Activated CD4-positive, CD25-positive, alpha-beta regulatory T cell treated with anti-CD3 and anti-CD28 coated beads, Interleukin-2, amount 50 U/mL, for 16 hours (primary cell): Measurements from ENCODE around the gene SNTB2.

Experiments
- DNase-seq: peaks from one replicate; pipeline ENCODE4 v3.0.0-alpha.2; 2020; ENCODE audit warnings: low read depth, low spot score

Gene SNTB2

DNA sequence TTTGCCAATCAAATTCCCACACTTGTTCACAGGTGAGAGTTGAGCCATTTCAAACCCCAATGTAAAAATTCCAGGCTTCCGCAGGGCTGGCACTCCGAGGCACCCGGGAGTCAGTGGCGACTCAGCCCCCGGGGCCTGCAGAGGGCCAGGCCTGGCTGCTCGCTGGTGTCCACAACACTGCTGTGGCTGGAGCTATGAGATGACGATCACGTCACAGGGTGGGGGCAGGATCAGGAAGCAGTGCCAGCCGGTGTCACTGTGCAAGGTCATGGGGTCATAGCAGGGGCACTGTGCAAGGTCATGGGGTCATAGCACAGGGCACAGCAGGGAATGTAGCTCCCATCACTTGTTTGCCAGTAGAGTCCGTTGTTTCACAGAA is 131.9 kb downstream of the SNTB2 start:
- DNase-seq: no peak

DNA sequence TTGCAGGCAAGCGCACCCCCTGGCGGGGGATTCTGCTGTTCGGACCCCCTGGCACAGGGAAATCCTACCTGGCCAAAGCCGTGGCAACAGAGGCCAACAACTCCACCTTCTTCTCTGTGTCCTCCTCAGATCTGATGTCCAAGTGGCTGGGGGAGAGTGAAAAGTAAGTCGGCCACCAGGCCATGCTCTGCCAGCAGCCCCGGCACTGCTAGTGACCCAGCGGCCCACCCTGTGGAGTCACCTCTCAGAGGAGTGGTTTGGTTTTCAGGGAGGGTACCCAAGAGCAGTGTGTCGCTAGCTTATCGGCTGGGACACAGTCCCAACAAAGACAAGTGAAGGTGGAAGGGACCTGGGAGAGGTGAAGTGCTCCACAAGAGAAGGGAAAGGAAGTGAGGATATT is 132.4 kb downstream of the SNTB2 start:
- DNase-seq: no peak

DNA sequence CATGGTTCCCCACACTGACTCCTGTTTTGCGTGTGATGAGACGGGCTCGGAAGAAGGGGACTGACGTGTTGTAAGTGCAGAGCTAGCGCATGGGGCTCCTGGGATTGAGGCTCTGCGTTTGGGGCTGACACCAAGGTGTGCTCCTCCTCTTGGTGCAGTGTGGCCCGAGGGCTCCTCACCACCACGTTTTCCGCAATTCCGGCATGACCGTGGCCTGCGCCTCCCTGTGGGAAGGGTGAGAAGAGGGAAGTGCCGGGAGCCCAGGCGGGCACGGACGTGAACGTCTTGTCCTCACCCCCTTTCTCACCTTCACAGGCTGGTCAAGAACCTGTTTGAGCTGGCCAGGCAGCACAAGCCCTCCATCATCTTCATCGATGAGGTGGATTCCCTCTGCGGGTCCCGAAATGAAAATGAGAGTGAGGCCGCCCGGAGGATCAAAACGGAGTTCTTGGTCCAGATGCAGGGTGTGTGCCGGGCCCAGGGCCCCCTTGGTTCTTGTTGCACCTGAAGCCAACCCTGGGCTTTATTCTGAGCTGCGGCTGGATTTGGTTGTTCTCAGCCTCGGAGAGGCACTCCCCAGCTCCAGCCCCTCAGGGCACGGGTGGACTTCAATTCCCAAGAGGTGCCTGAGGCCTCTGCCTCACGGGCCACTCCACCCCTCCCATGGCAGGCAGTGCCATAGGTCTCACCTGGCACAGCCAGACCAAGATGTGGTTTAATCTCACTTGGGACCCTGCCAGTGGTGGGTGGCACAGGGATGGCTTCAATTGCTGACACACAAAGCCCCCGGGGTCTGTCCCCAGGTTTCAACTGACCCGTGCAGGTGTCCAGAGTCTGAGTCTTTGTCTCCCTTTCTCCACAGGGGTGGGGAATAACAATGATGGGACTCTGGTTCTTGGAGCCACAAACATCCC is 133.1 kb downstream of the SNTB2 start:
- no peak for DNase-seq

DNA sequence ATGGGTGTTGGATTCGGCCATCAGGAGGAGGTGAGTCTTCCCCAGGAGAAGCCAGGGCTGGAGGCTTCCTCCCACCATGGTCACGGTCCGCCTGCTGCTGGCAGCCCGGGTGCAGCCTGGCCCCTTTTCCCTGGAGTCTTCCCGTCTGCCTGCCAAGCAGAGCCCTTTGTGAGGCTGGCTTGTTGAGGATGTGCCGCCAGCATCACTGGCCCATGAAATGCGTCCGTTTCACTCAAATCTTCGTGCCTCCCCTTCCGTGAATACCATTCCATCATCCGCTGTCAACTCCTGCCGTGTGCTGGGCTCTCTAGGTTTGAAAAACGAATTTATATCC is 133.7 kb downstream of the SNTB2 start:
- DNase-seq: no peak

DNA sequence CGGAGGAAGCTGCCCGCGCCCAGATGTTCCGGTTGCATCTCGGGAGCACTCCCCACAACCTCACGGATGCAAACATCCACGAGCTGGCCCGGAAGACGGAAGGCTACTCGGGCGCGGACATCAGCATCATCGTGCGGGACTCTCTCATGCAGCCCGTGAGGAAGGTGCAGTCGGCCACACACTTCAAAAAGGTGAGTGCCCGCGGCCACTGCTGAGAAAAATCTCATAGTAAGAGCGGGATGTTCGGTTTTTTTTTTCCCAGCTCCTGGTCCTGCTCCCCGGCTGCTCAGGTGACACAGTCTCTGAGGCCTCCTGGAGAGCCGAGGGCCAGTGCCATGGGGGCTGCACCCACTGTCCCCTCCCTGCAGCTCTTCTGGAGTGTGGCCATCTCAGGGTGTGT is 134.1 kb downstream of the SNTB2 start:
- no peak for DNase-seq

DNA sequence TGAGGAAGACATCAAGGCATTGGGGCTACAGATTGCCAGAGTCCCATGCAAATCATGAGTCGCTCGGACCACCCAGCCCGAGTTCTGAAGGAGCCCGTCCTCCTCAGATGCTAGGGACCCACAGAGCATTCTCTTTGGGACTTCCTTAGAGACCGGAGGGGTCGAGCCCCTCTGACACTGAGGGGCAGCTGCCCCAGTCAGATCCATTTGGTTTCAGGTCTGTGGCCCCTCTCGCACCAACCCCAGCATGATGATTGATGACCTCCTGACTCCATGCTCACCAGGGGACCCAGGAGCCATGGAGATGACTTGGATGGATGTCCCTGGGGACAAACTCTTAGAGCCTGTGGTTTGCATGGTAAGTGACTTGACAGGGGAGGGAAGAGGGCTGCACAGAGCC is 135.4 kb downstream of the SNTB2 start:
- no peak for DNase-seq

DNA sequence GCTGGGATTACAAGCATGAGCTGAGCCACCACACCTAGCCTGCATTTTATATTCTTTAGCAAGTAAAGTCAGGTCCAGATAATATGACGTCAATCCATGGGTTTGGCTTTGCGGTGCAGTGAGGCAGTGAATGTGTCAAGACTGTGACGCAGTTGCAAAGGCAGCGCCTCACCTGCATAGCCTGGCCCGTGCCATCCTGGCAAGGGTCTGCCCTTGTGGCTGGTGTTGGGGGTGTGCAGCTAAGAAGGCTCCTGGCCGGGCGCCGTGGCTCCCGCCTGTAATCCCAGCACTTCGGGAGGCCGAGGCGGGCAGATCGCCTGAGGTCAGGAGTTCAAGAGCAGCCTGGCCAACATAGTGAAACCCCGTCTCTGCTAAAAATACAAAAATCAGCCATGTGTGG is 136.5 kb downstream of the SNTB2 start:
- DNase-seq: no peak

DNA sequence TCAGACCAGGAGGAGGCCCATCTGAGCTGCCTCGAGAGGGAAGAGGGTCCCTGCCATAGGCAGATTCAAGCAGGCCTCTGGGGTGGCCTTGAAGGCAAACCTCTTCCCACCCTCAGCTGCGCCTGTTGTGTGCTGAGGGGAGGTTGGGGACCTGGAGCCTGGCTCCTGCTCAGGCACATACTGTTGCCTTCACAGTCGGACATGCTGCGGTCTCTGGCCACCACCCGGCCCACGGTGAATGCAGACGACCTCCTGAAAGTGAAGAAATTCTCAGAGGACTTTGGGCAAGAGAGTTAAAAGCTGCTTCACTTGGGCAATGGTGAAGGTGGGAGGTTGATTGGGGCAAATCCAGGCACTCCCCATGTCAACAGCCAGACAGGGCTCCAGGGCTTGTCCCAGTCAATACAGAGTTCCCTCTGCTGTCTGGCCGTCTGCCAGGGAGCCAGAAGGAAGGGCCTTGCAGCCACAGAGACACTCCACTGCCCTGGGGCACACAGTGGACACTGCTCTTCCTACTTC is 137.1 kb downstream of the SNTB2 start:
- DNase-seq: no peak

DNA sequence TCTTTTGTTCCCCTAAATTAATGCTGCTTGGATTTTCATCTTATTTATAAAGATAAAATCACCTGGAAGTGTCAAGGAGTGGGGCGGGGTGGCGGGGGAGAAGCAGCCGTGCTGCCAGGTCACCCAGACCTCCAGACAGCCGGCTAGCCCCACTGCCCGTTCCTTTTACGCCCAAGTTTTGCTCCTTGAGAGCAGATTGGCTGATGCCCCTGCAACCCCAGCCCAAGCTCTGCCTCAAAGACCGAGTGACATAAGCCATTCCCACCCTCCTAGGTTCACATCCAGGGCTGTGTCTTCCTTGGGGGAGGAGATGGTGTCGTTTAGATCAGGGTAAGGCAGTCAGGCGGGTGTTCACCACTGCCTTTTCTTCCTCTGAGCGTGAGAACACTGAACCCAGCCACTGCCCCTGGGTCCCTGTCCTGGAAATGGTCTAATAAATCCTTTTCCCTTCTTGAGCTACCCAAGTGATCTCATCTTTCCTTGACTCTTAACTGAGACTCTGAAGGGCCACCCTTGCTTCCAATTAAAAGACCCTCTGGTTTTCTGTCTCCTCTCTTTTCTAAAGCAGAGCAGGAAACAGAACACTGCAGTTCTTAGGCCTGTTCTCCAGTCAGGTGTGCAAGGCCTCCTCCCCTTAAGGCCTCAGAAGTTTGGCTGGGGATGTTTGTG is 137.8 kb downstream of the SNTB2 start:
- no peak for DNase-seq

DNA sequence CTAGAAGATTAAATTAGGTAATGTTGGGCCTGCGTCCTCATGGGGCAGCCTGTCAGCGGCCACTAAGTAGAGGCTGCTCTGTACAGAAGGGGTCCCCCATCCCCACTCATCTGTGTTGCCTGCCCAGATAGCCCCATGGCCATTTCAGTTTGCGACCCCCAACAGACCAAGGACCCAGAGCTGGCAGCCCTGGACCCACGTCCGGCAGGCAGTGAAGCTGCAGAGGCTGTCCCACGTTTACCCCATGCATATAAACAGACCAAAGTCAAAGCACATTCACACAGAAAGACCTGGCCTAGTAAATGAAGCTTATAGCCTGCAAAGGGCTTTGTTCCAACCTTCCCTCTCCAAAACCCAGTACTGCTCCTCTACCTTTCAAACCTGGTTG is 138.8 kb downstream of the SNTB2 start:
- no peak for DNase-seq

DNA sequence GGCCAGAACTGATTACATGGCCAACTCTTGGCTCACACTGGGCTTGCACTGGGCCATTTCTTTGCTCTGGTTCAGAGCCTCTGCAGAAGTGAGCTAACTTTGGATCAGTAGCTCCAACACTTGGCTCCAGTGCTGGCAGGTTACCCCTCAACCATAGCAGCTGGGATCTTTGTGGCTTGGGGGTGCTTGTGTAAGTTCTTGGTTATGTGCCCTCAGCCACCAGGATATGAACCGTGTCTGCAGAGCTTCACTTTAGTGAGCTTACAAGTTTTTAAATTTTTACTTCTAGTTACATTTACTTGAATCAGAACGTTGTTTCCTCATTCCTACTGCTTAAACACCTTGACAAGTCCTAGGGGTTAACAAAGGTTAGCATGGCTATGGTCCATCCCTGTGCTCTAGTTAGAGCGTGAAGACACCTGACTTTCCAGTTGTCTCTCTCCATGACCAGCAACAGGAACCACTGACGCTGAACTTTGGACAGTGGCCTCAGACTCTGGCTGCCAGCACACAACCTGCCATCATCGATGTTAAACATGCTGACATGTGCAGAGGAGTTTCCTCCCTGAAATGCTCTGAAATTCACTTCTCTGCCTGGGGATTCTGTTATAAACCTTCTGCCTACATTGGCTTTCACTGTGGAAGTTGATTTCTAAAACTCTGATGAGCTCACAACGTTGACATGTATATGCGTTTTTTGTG is 139.4 kb downstream of the SNTB2 start:
- no peak for DNase-seq

DNA sequence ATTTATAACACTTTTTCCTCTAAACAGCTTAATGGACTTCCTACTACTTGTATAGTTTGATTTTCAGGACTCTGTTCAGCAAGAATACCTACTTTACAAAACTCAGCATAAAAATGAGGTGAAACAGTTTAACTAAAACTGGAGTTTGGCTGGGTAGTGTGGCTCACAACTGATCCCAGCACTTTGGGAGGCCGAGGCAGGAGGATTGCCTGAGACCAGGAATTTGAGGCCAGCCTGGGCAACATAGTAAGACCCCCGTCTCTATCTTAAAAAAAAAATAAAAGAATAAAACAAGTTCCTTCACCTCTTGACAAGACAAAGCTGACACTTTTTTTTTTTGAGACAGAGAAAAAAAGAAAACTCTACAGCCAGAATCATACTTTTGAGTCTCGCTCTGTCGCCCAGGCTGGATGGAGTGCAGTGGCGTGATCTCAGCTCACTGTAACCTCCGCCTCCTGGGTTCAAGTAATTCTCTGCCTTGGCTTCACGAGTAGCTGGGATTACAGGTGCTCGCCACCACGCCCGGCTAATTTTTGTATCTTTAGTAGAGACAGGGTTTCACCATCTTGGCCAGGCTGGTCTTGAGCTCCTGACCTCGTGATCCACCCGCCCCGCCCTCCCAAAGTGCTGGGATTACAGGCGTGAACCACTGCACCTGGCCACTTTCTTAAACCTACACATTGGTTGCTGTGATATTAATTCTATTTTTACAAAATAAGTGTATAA is 140.8 kb downstream of the SNTB2 start:
- DNase-seq: no peak

DNA sequence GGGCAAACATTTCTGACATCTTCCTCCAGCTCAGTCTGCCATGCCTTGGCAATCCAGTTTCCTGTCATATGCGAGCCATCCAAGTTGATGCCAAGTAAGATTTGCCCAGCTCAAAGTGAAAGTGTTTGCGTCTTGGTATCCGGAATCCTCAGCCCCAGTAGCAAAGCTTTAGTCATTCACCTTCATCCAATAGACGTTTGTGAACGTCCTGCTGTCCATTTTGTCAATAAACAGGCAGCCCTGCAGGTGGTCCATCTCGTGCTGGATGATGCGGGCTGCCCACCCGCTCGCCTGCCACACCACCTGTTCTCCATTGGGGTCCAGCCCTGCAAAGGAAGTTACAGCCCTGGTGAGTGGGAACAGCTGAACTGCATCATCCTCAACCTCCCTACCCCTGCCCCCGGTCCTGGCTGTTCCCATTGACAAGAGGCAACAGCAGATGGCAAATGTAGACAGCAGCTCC is 141.9 kb downstream of the SNTB2 start:
- no peak for DNase-seq

DNA sequence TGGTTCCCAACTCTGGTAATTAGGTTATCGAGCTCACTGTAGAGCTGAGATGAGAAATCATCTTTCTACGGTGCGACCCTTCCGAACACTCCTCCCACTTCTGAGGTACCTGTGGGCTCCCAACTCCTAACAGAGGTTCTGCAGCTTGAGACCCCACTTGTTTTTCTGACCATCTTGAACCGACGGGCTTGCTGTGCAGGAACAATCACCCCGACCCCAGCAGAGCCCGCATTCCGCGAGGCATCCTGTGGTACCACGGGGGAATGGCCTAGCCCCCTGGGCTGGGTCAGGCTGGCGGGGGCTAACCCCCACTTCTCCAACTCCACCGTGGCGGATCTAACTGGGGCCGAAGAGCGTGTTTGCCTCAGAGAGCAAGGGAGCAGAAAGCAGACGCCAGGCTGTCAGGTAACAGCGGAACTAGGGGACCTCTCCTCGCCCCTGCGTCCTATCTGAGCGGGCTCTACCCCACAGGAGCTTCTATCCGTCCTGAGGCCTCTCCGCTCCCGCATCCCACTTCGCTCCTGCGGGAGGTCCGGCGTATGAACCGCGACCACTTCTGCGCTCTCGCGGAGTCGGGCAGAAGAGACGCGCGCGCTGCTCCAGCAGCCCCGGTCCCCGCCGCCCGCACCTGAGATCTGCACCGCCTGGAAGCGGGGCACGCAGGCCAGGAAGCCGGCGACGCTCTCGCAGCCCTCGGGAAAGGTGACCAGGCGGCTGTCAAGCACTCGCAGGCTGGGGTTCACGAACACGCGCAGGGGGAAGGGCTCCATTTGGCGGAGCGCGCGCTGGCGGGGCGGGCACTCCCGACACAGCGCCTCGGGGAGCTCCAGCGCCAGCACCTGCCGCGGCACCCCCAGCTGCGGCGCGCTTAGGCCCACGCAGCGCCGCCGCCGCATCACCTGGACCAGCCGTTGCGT is 142.7 kb downstream of the SNTB2 start:
- no peak for DNase-seq

DNA sequence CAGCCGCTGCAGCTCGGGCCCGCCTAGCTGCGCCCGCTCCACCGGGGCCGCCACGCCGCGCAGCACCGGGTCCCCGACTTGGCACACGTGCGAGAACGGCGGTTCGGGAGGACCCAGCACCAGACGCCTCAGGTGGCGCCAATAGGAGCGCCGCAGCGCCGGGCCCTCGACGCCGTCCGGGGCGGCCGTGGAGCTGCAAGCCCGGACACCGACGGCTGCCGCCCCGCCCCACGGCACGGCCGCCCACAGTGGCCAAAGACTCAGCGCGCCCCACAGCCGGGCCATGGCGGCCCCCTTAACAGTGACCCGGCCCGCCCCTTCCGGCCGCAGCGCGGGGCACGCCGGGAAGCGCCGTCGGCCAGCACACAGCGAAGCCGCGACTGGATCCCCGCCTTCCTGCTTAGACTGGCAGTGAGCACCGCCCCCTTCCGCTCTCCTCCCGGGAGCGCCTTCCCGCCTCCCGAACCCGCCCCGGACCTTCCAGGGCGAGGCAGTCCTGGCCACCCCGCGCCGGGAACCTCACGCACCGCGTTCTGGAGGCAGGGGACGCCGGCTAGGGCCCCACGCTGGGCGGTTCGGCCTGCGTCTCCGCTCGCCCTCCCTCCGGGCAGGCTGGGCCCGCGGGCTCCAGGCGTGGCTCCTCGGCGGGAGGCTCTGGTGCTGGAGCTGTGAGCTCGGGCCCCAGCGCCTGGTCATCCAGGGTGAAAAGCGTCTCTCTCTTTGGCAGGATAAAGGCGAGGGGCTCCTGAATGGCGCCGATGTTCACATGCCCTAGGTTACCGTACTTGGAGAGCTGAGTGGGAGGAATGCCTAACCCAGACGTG is 143.5 kb downstream of the SNTB2 start, which contains the start of gene PDF:
Gene PDF (minus strand): TSS at position 303 of the 824 bp plus-strand sequence. CDS start 18 bp downstream, at position 285.
- DNase-seq: peak; percentile 71

DNA sequence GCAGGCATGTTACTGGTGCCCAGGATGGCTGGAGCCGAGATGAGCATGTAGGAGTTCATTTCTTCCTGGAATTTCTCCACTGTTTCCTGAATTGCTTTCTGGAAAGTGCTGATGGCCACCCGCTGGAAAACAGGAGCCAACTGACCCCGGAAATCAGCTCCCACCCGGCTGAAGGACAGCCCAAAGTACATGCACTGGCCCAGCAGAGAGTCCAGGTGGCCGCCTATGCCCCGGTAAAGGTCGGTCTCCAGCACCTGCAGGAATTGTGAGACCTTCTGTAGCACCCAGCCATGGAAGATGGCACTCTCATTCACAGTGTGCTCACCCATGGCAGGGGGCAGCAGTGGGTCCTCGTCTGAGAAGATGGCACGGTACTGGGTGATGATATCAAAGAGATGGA is 147.7 kb downstream of the SNTB2 start:
- DNase-seq: no peak

DNA sequence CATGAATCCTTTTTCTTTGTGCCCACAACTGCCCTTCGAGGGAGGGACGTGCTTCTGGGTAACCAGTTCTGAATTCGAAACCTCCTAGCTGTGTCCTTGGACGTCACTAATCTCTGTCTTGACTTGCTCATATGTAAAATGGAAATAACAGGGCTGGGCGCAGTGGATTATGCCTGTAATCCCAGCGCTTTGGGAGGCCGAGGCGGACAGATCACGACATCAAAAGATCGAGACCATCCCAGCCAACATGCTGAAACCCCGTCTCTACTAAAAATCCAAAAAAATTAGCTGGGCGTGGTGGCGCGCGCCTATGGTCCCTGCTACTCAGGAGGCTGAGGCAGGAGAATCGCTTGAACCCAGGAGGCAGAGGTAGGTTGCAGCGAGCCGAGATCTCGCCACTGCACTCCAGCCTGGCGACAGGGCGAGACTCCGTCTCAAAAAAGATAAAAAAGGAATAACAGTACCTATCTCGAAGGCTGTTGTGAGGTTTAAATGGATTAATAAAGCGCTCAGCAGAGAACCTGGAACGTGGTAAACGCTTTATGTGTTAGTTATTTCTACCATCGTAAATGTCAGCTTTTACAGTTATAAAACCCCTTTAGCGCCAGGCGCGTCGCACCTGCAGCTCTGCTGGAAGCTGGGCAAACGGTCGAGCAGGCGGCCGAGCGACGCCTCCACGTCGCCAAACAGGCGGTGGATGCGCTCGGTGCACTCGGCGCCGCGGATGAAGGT is 151.8 kb downstream of the SNTB2 start:
- no peak for DNase-seq

DNA sequence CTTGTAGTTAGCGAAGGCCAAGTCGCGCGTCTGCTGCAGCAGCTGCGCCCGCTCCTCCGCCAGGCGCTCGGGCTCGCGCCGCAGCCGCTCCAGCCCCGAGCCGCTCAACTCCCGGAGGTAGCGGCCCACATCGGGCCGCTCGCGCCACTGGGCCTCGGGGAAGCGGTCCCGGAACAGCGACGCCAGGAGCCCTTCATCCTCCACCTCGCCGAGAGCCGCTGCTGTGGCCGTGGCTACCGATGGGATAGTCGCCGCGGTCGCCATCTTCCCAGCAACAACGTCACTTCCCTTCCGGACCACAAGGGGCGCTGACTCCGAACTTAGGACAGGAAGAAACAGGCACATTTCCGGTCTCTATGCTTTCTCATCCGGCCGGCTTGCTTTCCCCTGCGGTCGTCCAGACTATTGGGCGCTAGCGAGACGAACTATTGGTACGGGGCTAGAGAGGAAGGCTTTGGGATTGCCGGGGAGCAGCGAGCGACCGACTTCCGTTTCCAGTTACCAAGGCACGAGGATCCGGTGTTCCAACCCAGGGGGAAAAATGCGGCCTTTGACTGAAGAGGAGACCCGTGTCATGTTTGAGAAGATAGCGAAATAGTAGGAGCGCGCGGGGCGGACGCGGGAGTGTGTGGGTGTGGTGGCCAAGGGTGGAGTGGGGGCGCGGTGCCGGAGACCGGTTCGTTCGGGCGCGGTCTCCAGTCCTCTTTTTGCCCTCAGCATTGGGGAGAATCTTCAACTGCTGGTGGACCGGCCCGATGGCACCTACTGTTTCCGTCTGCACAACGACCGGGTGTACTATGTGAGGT is 152.5 kb downstream of the SNTB2 start, which contains the start of the genes COG8 and NIP7:
Gene COG8 (minus strand): TSS at position 276 of the 806 bp plus-strand sequence. CDS start 12 bp downstream, at position 264.
Gene NIP7 (plus strand): TSS at position 484 of the 806 bp plus-strand sequence. CDS start 58 bp downstream, at position 542.
- DNase-seq: peak; percentile 83
